Measurements from ENCODE around the gene DNER.

DNA sequence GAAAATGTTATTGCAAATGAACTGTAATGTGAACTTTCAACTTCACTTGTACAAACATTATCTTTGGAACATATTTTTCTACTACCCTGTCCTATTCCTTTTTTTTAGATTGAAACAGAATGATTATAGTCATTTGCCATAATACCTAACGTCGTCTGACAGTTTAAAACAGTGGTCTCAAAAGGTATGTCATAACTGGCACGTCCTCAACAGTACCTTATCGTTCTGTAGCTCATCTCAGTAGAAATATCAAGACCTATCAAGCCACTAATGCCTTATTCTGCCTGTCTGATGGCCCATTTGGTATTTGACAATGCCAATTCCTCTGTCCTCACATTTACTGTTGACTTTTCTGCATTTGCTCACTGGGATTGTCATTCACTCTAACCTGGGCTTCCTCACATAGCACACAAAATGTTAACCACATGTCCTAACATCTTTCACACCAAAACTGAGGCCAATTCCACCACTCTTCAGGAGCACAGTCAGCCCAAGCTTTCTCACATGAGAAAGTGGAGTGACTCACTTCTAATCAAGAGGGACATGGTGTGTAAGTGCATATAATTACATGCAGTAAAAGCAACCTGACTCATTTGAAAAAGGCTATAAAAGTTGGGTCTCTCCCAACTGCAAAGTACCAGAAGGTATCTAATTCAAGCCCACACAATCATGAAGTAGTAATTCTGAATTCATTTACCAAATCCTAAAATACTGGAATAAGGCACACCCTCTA is 34.8 kb downstream of the DNER start:
- TF ChIP-seq CTCF (conservative IDR thresholded peaks at IDR 0.05; ENCODE audit: low read depth, low read length), result no peak
- no peak for TF ChIP-seq EZH2 (IDR thresholded peaks at IDR 0.05; ENCODE audit: borderline replicate concordance, low read depth, low read length, poor library complexity, severe bottlenecking)
